GM23338 (cell line): ENCODE data around the gene HPGD. TPM values are rescaled to one million over a fixed set of nuclear protein-coding genes. Genes with fewer than 3 reads are reported as not detected.

Experiments
- ATAC-seq: fragments of 200-7000 bp; cut with Tn5 transposase; 3 replicates; pipeline ENCODE4 v1.9.1; 2020
- DNase-seq: peaks from one replicate; pipeline ENCODE4 v3.0.0-alpha.2; 2015; ENCODE audit warnings: low spot score
- H2AFZ ChIP-seq: fragments of 200-600 bp; sonication (generic); 2 replicates; pipeline ENCODE4 v1.8.0; 2016; ENCODE audit warnings: antibody characterized with exemption, mild to moderate bottlenecking, moderate library complexity
- H3F3A ChIP-seq: fragments of 200-600 bp; sonication (generic); replicated peaks from 2 replicates; pipeline ENCODE4 v1.8.0; 2017; ENCODE audit warnings: antibody characterized with exemption, mixed run types, low read depth
- H3K27ac ChIP-seq: fragments of 200-600 bp; sonication (generic); 2 replicates; pipeline ENCODE4 v1.6.1; 2016; ENCODE audit warnings: low read depth
- H3K27me3 ChIP-seq: fragments of 200-600 bp; sonication (generic); 2 replicates; pipeline ENCODE4 v1.8.0; 2016; ENCODE audit warnings: mild to moderate bottlenecking, mixed run types, moderate library complexity; ENCODE audit not compliant: insufficient read depth
- H3K36me3 ChIP-seq: fragments of 200-600 bp; sonication (generic); 2 replicates; pipeline ENCODE4 v1.8.0; 2016; ENCODE audit warnings: mild to moderate bottlenecking; ENCODE audit not compliant: insufficient read depth
- H3K4me1 ChIP-seq: fragments of 200-600 bp; sonication (generic); 2 replicates; pipeline ENCODE4 v1.8.0; 2016; ENCODE audit warnings: mild to moderate bottlenecking, moderate library complexity; ENCODE audit not compliant: insufficient read depth
- H3K4me2 ChIP-seq: fragments of 200-600 bp; sonication (generic); 2 replicates; pipeline ENCODE4 v1.7.1; 2017; ENCODE audit warnings: mixed run types
- H3K4me3 ChIP-seq: fragments of 200-600 bp; sonication (generic); 2 replicates; pipeline ENCODE4 v1.6.1; 2016; ENCODE audit warnings: mixed run types
- H3K79me2 ChIP-seq: fragments of 200-600 bp; sonication (generic); replicated peaks from 2 replicates; pipeline ENCODE4 v1.8.0; 2017; ENCODE audit warnings: mild to moderate bottlenecking; ENCODE audit not compliant: insufficient read depth
- H3K9me2 ChIP-seq: fragments of 200-600 bp; sonication (generic); 2 replicates; pipeline ENCODE4 v1.8.0; 2017; ENCODE audit not compliant: insufficient read depth
- H4K20me1 ChIP-seq: fragments of 200-600 bp; sonication (generic); replicated peaks from 2 replicates; pipeline ENCODE4 v1.8.0; 2017; ENCODE audit warnings: mild to moderate bottlenecking; ENCODE audit not compliant: insufficient read depth
- H3K27ac Mint-ChIP-seq: 2 replicates; pipeline ENCODE4 v1.8.0; 2020; ENCODE audit warnings: inconsistent platforms, mild to moderate bottlenecking, moderate library complexity, mixed read lengths
- H3K27me3 Mint-ChIP-seq: 3 replicates; pipeline ENCODE4 v1.8.0; 2022; ENCODE audit warnings: low read depth, mild to moderate bottlenecking, moderate library complexity, mixed read lengths, inconsistent platforms; ENCODE audit not compliant: insufficient read depth, poor library complexity
- H3K36me3 Mint-ChIP-seq: 3 replicates; pipeline ENCODE4 v1.8.0; 2021; ENCODE audit warnings: low read depth, mild to moderate bottlenecking, inconsistent platforms, moderate library complexity, mixed read lengths
- H3K4me1 Mint-ChIP-seq: 3 replicates; pipeline ENCODE4 v1.8.0; 2020; ENCODE audit warnings: mild to moderate bottlenecking, inconsistent platforms, mixed read lengths
- H3K4me3 Mint-ChIP-seq: 3 replicates; pipeline ENCODE4 v1.8.0; 2021; ENCODE audit warnings: moderate library complexity, mild to moderate bottlenecking, inconsistent platforms, mixed read lengths
- H3K9me3 Mint-ChIP-seq: 3 replicates; pipeline ENCODE4 v1.8.0; 2020; ENCODE audit warnings: moderate library complexity, mild to moderate bottlenecking, inconsistent platforms, mixed read lengths
- CREB1 ChIP-seq: fragments of 250-450 bp; sonication (Bioruptor Pico); IDR thresholded peaks from 2 replicates; pipeline ENCODE4 v1.5.0; 2020; ENCODE audit warnings: low read depth, mild to moderate bottlenecking, moderate library complexity
- ETS1 ChIP-seq: IDR thresholded peaks from 2 replicates; pipeline ENCODE4 v1.6.1; 2016; ENCODE audit warnings: antibody characterized with exemption
- EZH2 ChIP-seq: fragments of 200-600 bp; sonication (generic); IDR thresholded peaks from one replicate; pipeline ENCODE4 v1.8.0; 2017; ENCODE audit warnings: antibody characterized with exemption, mild to moderate bottlenecking, low read depth; ENCODE audit not compliant: unreplicated experiment
- POLR2AphosphoS5 ChIP-seq: IDR thresholded peaks from 2 replicates; pipeline ENCODE4 v1.6.1; 2016; ENCODE audit warnings: antibody characterized with exemption, low read depth
- STAT1 ChIP-seq: IDR thresholded peaks from one replicate; pipeline ENCODE4 v1.6.1; 2016; ENCODE audit warnings: antibody characterized with exemption; ENCODE audit not compliant: unreplicated experiment
- ZNF114 ChIP-seq: fragments of 250-450 bp; sonication (Bioruptor Pico); IDR thresholded peaks from 2 replicates; pipeline ENCODE4 v1.5.0; 2020; ENCODE audit warnings: mild to moderate bottlenecking, moderate library complexity
- polyA plus RNA-seq: library from polyadenylated mRNA; unstranded; fragments of >200 nt; fragmentation: Nextera tagmentation; extraction: Ambion mirVana; gene quantifications from 2 replicates; pipeline ENCODE4 v1.2.1, GENCODE V29; 2016
- total RNA-seq: library from RNA; depleted of rRNA; stranded (reverse); fragments of >200 nt; shearing (Covaris generic); gene quantifications from 2 replicates; pipeline ENCODE4 v1.2.3, GENCODE V29; 2014
- TF ChIP-seq, protein P1 (sequence below), 2 experiments: fragments of 200-600 bp in 1 of 2; sonication (generic) in 1 of 2; conservative IDR thresholded peaks; 2 replicates each; pipeline versions ENCODE4 v1.5.1 to v1.6.1; 2016 to 2017; ENCODE audit warnings: antibody characterized with exemption in 2 of 2, low read depth in 2 of 2, mild to moderate bottlenecking in 2 of 2, moderate library complexity in 1 of 2
- TF ChIP-seq, protein P2 (sequence below): IDR thresholded peaks from one replicate; pipeline ENCODE4 v1.6.1; 2018; ENCODE audit warnings: antibody characterized with exemption; ENCODE audit not compliant: unreplicated experiment

Gene HPGD
- total and polyA plus RNA-seq, 2 experiments from 2014 or later, result 5.6 to 9.1 TPM

DNA sequence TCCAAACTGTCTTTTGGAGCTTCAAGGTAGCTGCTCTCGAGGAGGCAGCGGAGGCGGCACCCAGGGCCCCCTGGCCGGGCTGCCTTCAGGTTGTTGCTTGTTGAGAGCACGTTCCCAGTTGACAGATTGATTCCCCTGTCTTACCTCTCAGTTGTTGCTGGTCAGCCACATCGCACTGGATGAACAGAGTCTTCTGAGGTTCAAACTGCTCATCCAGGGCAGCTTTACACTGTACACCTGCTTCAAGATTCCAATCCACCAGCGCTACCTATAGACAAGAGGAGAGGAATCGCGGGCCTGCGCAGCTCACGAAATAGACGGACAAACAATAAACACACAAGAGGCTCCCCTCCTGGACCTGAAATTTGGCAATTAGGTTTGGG, 497 bp downstream of the HPGD start:
- Mint-ChIP-seq H3K4me3 (peak overlapping the region; percentile 79), H3K4me1 (peaks cover 18% of the 10 kb centered on the region), H3K36me3 (no peaks in the 10 kb centered on the region), H3K9me3 (no peaks in the 10 kb centered on the region), H3K27me3 (peaks cover 22% of the 10 kb centered on the region), H3K27ac (no peak overlapping the region)
- no peaks in the 10 kb centered on the region for H3K9me2 ChIP-seq
- H3K4me2 ChIP-seq, result peak overlapping the region; percentile 91
- H3K79me2 ChIP-seq, result no peaks in the 10 kb centered on the region
- peaks cover 40% of the 10 kb centered on the region for H3K27me3 ChIP-seq
- H4K20me1 ChIP-seq, result no peaks in the 10 kb centered on the region
- DNase-seq, result peak; percentile 42
- H3K4me3 ChIP-seq, result peak overlapping the region; percentile 81
- peaks cover 16% of the 10 kb centered on the region for H3K4me1 ChIP-seq
- H3K27ac ChIP-seq, result no peak overlapping the region
- no peaks in the 10 kb centered on the region for H3K36me3 ChIP-seq
- TF ChIP-seq EZH2, result peak; percentile 54
- no peak for TF ChIP-seq ETS1
- TF ChIP-seq, protein P1, sequence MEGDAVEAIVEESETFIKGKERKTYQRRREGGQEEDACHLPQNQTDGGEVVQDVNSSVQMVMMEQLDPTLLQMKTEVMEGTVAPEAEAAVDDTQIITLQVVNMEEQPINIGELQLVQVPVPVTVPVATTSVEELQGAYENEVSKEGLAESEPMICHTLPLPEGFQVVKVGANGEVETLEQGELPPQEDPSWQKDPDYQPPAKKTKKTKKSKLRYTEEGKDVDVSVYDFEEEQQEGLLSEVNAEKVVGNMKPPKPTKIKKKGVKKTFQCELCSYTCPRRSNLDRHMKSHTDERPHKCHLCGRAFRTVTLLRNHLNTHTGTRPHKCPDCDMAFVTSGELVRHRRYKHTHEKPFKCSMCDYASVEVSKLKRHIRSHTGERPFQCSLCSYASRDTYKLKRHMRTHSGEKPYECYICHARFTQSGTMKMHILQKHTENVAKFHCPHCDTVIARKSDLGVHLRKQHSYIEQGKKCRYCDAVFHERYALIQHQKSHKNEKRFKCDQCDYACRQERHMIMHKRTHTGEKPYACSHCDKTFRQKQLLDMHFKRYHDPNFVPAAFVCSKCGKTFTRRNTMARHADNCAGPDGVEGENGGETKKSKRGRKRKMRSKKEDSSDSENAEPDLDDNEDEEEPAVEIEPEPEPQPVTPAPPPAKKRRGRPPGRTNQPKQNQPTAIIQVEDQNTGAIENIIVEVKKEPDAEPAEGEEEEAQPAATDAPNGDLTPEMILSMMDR (conservative IDR thresholded peaks at IDR 0.05; ENCODE audit: low read depth in 2 of 2), result 0 out of 4 replicates have a peak, but pooled peaks of 1 of the 2 experiments have one; percentile 8
- TF ChIP-seq STAT1, result no peak
- no peaks in the 10 kb centered on the region for H3F3A ChIP-seq
- peak overlapping the region; percentile 99 for H2AFZ ChIP-seq
- ATAC-seq, result peak; percentile 50

DNA sequence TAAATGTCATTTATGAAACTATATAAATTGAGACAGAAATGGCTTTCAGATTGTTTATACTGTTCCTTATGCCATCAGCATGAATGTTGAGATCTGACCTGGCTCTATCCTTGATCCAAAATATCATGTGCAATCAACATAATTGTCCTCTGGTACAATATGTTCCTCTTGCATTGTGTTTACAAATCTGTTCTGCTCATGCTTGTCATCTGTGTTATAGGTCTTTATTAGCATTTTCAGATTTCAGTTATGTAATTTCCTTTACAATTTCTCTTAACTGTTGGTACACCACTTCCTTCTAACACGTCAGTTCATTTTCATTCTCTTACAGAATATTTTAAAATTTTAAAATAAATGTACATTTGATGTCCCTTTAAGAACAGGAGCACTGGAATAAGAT, 1.6 kb downstream of the HPGD start:
- Mint-ChIP-seq H3K36me3 (no peaks in the 10 kb centered on the region), H3K4me1 (peaks cover 18% of the 10 kb centered on the region), H3K27me3 (peaks cover 22% of the 10 kb centered on the region)

DNA sequence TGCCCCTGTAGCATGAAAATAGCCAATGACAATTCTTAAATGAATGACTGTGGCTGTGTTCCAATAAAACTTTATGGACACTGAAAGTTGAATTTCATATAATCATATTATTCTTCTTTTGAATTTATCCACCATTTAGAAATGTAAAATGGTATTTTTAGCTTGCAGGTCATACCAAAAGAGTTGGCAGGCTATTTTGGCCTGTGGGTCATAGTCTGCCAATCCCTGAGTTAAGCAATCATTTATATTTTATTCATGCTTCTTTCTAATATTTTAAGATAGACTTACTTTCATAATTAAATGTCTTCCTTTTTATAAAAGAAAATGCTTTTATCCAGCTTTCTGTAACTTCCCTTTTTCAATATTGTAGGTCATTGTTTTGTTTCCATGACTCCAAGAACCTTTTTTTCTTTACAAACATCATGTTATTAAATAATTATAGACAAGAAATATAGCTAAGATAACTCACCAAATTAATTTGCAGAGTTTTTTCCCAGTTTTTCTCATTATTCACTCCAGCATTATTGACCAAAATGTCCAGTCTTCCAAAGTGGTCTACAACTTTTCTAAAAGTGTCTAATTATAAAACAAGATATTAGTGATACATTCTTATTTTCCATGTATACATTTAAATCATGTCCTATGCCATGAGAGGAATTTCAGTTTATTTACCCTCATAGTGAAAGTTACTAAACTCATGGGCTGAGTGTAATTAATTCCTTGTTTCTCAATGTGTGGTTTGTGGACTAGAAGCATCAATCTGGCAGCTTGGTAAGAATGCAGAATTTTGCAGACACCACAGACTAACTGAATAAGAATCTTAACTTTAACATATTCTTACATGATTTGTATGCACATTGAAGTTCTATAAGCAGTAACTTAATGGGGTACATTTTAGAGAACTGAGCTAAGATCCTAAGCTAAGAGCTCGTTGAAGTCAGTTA, 4.5 kb downstream of the HPGD start:
- Histone ChIP-seq H3F3A (no peaks in the 10 kb centered on the region), H3K4me1 (peaks cover under 1% of the 10 kb centered on the region; the same call in 1 of the 2 replicates), H2AFZ (no peak overlapping the region), H3K36me3 (no peaks in the 10 kb centered on the region), H3K27me3 (peaks cover 23% of the 10 kb centered on the region), H4K20me1 (no peaks in the 10 kb centered on the region), H3K4me2 (no peak overlapping the region), H3K27ac (no peak overlapping the region), H3K9me2 (no peaks in the 10 kb centered on the region), H3K79me2 (no peaks in the 10 kb centered on the region), H3K4me3 (no peak overlapping the region)
- no peak for ATAC-seq
- H3K27ac Mint-ChIP-seq, result no peak overlapping the region
- H3K4me3 Mint-ChIP-seq, result no peak overlapping the region
- H3K36me3 Mint-ChIP-seq, result no peaks in the 10 kb centered on the region
- DNase-seq, result no peak
- no peaks in the 10 kb centered on the region for H3K9me3 Mint-ChIP-seq
- H3K4me1 Mint-ChIP-seq, result peaks cover 3% of the 10 kb centered on the region; the same call in 2 of the 3 replicates
- H3K27me3 Mint-ChIP-seq, result peaks cover 10% of the 10 kb centered on the region
- TF ChIP-seq CREB1 (no peak), EZH2 (no peak)
- TF ChIP-seq, protein P2, sequence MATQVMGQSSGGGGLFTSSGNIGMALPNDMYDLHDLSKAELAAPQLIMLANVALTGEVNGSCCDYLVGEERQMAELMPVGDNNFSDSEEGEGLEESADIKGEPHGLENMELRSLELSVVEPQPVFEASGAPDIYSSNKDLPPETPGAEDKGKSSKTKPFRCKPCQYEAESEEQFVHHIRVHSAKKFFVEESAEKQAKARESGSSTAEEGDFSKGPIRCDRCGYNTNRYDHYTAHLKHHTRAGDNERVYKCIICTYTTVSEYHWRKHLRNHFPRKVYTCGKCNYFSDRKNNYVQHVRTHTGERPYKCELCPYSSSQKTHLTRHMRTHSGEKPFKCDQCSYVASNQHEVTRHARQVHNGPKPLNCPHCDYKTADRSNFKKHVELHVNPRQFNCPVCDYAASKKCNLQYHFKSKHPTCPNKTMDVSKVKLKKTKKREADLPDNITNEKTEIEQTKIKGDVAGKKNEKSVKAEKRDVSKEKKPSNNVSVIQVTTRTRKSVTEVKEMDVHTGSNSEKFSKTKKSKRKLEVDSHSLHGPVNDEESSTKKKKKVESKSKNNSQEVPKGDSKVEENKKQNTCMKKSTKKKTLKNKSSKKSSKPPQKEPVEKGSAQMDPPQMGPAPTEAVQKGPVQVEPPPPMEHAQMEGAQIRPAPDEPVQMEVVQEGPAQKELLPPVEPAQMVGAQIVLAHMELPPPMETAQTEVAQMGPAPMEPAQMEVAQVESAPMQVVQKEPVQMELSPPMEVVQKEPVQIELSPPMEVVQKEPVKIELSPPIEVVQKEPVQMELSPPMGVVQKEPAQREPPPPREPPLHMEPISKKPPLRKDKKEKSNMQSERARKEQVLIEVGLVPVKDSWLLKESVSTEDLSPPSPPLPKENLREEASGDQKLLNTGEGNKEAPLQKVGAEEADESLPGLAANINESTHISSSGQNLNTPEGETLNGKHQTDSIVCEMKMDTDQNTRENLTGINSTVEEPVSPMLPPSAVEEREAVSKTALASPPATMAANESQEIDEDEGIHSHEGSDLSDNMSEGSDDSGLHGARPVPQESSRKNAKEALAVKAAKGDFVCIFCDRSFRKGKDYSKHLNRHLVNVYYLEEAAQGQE, result no peak

More for the DNA sequence above, 1.6 kb downstream of the HPGD start:
- peaks cover 40% of the 10 kb centered on the region for H3K27me3 ChIP-seq
- H3K27ac ChIP-seq, result no peak overlapping the region
- H4K20me1 ChIP-seq, result no peaks in the 10 kb centered on the region
- Mint-ChIP-seq H3K4me3 (no peak overlapping the region), H3K9me3 (no peaks in the 10 kb centered on the region), H3K27ac (no peak overlapping the region)
- H3K4me3 ChIP-seq, result no peak overlapping the region
- TF ChIP-seq POLR2AphosphoS5 (no peak), ZNF114 (CRISPR knock-in tag) (no peak)
- H3K36me3 ChIP-seq, result no peaks in the 10 kb centered on the region
- no peaks in the 10 kb centered on the region for H3F3A ChIP-seq
- no peak overlapping the region for H2AFZ ChIP-seq
- no peaks in the 10 kb centered on the region for H3K9me2 ChIP-seq
- no peaks in the 10 kb centered on the region for H3K79me2 ChIP-seq
- ATAC-seq (no peak), DNase-seq (no peak)
- peaks cover 16% of the 10 kb centered on the region for H3K4me1 ChIP-seq
- H3K4me2 ChIP-seq, result no peak overlapping the region
